ENCODE data around the gene HSF5. TPM values are rescaled to one million over a fixed set of nuclear protein-coding genes. Genes with fewer than 3 reads are reported as not detected.

The HSF5 gene
- total and polyA plus RNA-seq, 2 of the 4 experiments (the other 2 are of a cell fraction): not detected

- Histone ChIP-seq H2BK15ac (ENCODE audit: low read depth, low read length) (no peak overlapping the region), H3K14ac (replicated peaks; ENCODE audit: low read depth, low read length) (no peak overlapping the region), H3K79me1 (ENCODE audit: low read depth in 1 of 2, low read length in 2 of 2) (no peaks in the 10 kb centered on the region), H3K4me3 (ENCODE audit: insufficient read depth, low read depth, low read length) (no peak overlapping the region), H3K27me3 (ENCODE audit: control insufficient read depth, insufficient read depth, low read length) (peaks cover 14% of the 10 kb centered on the region), H4K20me1 (ENCODE audit: insufficient read depth, low read length) (no peaks in the 10 kb centered on the region), H4K5ac (ENCODE audit: low read depth, low read length) (no peak overlapping the region), H3K36me3 (ENCODE audit: control insufficient read depth, insufficient read depth, low read length) (no peaks in the 10 kb centered on the region), H3K9me1 (ENCODE audit: insufficient read depth, low read length) (no peaks in the 10 kb centered on the region), H2AFZ (replicated peaks; ENCODE audit: low read length, poor library complexity) (no peak overlapping the region), H4K91ac (ENCODE audit: insufficient read depth, low read depth, low read length) (no peak overlapping the region), H3K4ac (ENCODE audit: low read depth, low read length) (no peak overlapping the region), H3K4me2 (ENCODE audit: low read depth, low read length) (no peak overlapping the region), H3K9ac (ENCODE audit: low read depth, low read length) (no peak overlapping the region), H2BK5ac (ENCODE audit: low read depth, low read length, poor library complexity, severe bottlenecking) (no peak overlapping the region), H2AK5ac (ENCODE audit: low read depth, low read length) (no peak overlapping the region), H2BK120ac (ENCODE audit: low read depth, low read length) (no peak overlapping the region), H3K4me1 (ENCODE audit: control insufficient read depth, insufficient read depth, low read length) (no peaks in the 10 kb centered on the region), H3K18ac (ENCODE audit: low read depth, low read length) (no peak overlapping the region), H3K27ac (ENCODE audit: insufficient read depth, low read length) (no peak overlapping the region), H2BK20ac (ENCODE audit: low read depth, low read length) (no peak overlapping the region), H3K23ac (ENCODE audit: low read depth, low read length) (no peak overlapping the region), H4K8ac (ENCODE audit: low read depth in 2 of 2, low read length in 2 of 2) (no peak overlapping the region), H3K9me3 (ENCODE audit: control insufficient read depth, insufficient read depth, low read length) (no peaks in the 10 kb centered on the region), H2AK9ac (replicated peaks; ENCODE audit: low read depth, low read length, poor library complexity) (no peak overlapping the region), H3K56ac (ENCODE audit: extremely low read depth, insufficient read depth, low read length) (no peak overlapping the region)
- DNase-seq (no peak), ATAC-seq (ENCODE audit: low read depth) (no peak)
- whole genome bisulfite sequencing, 2 experiments (ENCODE audit: extremely low coverage in 2 of 2, insufficient read length in 1 of 2): no CpG with 5 or more reads among the region's 1 CpG
- CTCF ChIA-PET: no interaction called here
- dilution Hi-C loops (cut with HindIII; ENCODE audit: low sequenced_read_pairs, unreplicated experiment) (no loop called here), in situ Hi-C loops (cut with MboI; ENCODE audit: low sequenced_read_pairs) (no loop called here), intact Hi-C loops (cut with micrococcal nuclease) (loop anchor here (1.0 kb wide), 1 partner anchor 15 kb away; no protein-coding TSS in a partner anchor)
- TF ChIP-seq RCOR1 (IDR thresholded peaks at IDR 0.05; ENCODE audit: insufficient replicate concordance, low read length) (no peak), MAZ (IDR thresholded peaks at IDR 0.05; ENCODE audit: borderline replicate concordance, low read depth, low read length) (no peak), USF2 (IDR thresholded peaks at IDR 0.05; ENCODE audit: low read depth, low read length) (no peak), NFE2L2 (IDR thresholded peaks at IDR 0.05; ENCODE audit: low read depth, low read length) (no peak)
- no TSS peak for BruUV-seq (replicated peaks)
- POLR2A ChIA-PET (ENCODE audit: unreplicated experiment): no interaction called here
Measured at GRCh38 chr17:58373923-58374322, 114.3 kb downstream of the HSF5 start.

All from IMR-90 (cell line).